ENCODE data around the gene ZNF292. TPM values are rescaled to one million over a fixed set of nuclear protein-coding genes. Genes with fewer than 3 reads are reported as not detected.
A peak's percentile ranks its signal among the peaks of the same experiment; 100 is the strongest.
"Not testable (repeated sequence)": the region's sequence is repeated elsewhere in the genome, so short reads cannot be mapped to it uniquely, and the experiment has no call there.

The ZNF292 gene
- total RNA-seq, 1 donor from 2014 or later, result 12.9 TPM

DNA sequence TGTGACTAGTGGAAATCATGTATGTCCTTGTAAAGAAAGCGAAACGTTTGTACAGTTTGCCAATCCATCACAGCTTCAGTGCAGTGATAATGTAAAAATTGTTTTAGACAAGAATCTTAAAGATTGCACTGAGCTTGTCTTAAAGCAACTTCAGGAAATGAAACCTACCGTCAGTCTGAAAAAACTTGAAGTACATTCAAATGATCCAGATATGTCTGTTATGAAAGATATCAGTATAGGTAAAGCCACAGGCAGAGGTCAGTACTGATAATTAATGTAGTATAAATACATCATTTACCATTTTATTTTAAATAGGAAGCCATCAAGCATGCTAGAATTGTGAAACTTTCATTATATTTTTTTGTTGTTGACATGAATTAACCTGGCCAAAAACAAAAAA lies 106.2 kb downstream of the ZNF292 start:
- ATAC-seq, result no peak

DNA sequence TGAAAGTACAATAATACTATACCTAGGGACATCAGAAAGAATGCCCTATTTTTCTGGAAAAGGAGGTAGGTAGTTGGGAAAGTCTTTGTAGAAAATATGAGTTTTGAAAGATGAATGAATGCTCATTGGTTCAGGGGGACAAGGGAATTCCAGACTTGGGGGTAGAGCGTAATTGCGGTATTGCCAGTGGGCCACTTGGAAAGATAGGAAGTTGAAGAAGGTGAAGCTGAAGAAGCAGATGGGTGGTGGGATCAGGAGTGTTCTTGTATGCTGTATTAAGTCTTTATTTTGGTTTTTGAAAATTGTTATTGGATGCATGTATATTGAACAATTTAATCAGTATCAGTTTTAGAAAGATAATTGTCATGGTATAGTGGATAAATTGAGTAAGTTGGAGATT lies 109.1 kb downstream of the ZNF292 start:
- no peak for ATAC-seq
- DNase-seq (ENCODE audit: low spot score), result no peak

More for the DNA sequence above, 106.2 kb downstream of the ZNF292 start:
- DNase-seq (ENCODE audit: low spot score), result no peak

- DNase-seq (ENCODE audit: low spot score), result no peak
Measured at GRCh38 chr6:87274660-87275274, 119.4 kb downstream of the ZNF292 start.

DNA sequence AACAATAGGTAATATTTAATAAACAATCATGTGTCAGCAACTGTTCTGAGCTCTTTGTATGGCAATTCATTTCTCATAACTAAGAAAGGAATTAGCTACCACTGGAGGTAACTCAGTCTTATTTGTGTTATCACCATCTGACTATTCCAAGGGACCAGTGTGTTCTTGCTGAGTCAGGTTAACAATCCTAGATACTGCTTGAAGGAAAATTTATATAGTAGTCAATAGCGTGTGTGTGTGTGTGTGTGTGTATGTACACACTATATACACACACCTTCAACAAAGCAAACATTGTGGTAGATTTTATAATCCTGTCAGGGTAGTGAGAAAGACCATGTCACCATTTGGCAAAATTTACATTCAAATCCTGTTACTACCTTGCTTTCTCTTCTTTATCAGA lies 121.3 kb downstream of the ZNF292 start:
- ATAC-seq (no peak), DNase-seq (ENCODE audit: low spot score) (no peak)

More at GRCh38 chr6:87274660-87275274, 119.4 kb downstream of the ZNF292 start:
- no peak for ATAC-seq

GRCh38 chr6:87277123-87277522 lies 121.8 kb downstream of the ZNF292 start:
- ATAC-seq, result peak; percentile 42
- DNase-seq (ENCODE audit: low spot score), result no peak

DNA sequence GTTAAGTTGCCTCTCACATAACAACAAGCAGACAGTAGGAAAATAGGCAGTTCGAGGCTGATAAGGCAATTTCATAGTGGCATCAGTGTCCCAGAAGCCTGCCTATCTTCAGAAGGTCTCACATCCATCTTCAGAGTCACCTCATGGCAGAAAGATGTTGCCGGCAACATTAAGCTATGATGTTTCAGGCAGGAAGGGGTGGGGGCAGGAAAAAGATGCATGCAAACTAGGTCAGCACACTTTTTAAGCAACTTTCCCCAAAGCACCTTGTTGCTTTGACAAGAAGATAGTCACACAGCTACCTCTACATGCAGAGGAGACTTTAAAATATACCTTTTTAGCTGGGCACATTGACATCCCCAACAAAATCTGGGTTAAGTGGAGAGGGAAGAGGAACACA lies 123.8 kb downstream of the ZNF292 start:
- DNase-seq (ENCODE audit: low spot score) (no peak), ATAC-seq (no peak)

DNA sequence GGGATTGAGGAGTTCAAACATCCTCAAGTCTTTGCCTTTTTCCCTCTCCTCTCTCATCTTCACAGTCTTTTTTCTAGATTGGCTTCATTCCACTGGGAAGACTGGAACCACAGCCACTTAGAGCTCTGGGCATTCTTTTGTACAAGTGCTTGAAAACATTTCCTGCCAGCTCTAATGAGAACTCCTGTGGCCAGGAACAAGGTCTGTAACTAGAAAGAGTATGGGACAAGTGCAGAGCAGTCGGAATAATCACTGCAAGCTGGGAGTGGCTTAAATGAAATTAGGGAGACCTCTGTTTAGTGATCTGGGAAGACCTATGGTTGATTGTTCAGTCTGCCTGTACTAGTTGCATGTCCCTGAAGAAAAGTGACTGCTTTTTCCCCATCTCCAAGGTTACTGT lies 126.1 kb downstream of the ZNF292 start:
- DNase-seq (ENCODE audit: low spot score) (no peak), ATAC-seq (no peak)

DNA sequence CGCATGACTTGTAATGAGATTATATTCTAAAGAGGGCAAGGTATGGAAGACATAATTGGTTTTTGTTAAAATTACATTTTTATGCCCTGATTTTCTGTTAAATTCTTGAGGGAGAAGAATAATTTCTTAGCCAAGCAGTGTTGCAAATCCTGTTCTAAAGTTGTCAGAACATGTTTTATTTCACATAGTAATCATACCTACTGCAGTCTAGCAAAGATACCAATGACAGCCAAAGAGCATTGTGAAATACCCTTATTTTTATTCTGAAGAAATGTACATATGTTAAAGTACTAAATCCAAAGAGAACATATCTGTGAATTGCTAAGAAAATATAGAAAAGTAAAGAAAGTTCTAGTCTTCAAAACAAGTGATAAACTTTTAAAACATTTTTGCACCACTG lies 127.4 kb downstream of the ZNF292 start:
- no peak for ATAC-seq

GRCh38 chr6:87283461-87283860 lies 128.1 kb downstream of the ZNF292 start:
- no peak for DNase-seq (ENCODE audit: low spot score)

More for the DNA sequence above, 127.4 kb downstream of the ZNF292 start:
- no peak for DNase-seq (ENCODE audit: low spot score)

GRCh38 chr6:87287251-87287650 lies 131.9 kb downstream of the ZNF292 start:
- no peak for ATAC-seq
- no peak for DNase-seq (ENCODE audit: low spot score)

More at GRCh38 chr6:87283461-87283860, 128.1 kb downstream of the ZNF292 start:
- no peak for ATAC-seq

DNA sequence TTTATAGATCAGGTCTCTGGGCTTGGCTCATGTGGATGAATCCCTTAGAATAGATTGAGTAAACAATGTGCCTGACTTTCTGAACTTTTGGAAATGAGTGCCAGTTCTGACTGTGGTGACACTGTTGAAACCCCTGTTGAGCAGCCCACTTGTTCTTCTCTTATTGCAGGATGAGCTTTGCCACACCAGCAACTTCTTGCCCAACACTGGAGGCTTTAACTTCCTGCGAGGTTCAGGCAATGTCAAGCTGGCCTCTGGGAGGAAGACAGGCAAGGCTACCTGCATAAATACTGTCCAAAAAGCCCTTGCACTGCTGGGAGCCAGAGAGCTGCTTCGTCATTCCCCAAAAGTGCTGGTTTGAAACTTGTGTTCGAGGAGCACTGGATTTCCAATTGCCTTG lies 134.2 kb downstream of the ZNF292 start:
- no peak for ATAC-seq

DNA sequence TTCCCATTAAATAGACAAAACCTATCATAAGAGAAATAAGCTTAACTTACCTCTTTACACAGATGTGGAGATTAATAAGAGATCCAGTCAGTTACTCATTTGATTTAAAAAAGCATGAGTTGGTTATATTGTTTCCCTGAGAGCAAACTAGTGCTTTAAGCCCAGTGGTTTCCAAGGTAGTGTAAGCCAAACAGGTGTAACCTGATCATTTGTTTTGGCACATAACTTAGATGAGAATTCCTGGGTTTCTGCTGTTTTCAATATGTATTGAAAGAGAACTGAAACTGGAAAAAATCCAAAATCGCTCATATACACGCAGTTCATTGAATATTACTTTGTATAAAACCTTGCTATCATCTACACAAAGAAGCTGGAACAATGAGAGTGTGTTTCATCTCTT lies 136.5 kb downstream of the ZNF292 start:
- ATAC-seq, result no peak
- no peak for DNase-seq (ENCODE audit: low spot score)

More for the DNA sequence above, 134.2 kb downstream of the ZNF292 start:
- DNase-seq (ENCODE audit: low spot score), result no peak

DNA sequence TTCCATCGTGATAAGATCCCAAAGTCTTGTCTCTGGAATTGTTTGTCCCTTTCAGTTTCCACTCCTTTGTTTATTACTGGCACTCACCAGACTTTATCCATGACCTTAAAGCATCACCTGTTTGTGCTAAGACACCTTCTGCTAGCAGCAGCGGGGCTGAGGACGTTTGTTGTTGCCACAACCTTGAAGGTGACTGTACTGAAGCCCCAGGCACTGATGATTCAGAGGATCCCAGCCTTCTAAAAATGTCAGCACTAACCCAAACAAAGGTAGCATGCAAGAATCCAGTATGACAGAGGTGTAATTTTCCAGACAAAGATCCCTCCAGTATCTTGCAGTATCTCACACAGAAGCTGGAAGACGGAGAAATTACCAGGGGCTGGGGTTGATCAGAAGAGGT lies 138.2 kb downstream of the ZNF292 start:
- DNase-seq (ENCODE audit: low spot score), result no peak
- no peak for ATAC-seq

DNA sequence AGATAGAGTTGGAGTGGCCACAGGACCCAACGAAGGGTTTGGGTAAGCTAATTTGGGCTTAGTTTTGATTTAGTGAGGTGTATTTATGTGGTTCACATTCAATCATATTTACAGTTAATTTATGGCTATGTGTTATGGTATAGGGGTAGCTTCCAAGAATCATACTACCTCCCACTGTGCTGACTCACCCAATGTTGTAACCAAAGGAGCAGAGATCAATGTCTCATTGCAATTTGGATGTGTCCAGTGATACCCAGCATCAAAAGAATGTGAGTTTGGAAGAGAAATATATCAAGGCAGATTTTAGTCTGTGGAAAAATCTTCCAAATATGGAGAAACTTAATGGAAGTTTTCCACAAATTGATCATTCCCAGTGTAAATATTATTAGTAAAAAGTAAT lies 141.8 kb downstream of the ZNF292 start:
- ATAC-seq, result no peak

DNA sequence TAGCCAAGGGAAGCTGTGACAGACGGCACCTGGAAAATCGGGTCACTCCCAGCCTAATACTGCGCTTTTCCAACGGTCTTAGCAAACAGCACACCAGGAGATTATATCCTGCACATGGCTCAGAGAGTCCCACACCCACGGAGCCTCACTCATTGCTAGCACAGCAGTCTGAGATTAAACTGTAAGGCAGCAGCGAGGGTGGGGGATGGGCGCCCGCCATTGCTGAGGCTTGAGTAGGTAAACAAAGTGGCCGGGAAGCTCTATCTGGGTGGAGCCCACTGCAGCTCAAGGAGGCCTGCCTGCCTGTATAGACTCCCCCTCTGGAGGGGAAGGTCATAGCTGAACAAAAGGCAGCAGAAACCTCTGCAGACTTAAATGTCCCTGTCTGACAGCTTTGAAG lies 145.9 kb downstream of the ZNF292 start:
- not testable (repeated sequence) for ATAC-seq; DNase-seq (ENCODE audit: low spot score)

More for the DNA sequence above, 141.8 kb downstream of the ZNF292 start:
- no peak for DNase-seq (ENCODE audit: low spot score)

- ATAC-seq (no peak), DNase-seq (ENCODE audit: low spot score) (no peak)
Measured at GRCh38 chr6:87308970-87309369, 153.6 kb downstream of the ZNF292 start.

DNA sequence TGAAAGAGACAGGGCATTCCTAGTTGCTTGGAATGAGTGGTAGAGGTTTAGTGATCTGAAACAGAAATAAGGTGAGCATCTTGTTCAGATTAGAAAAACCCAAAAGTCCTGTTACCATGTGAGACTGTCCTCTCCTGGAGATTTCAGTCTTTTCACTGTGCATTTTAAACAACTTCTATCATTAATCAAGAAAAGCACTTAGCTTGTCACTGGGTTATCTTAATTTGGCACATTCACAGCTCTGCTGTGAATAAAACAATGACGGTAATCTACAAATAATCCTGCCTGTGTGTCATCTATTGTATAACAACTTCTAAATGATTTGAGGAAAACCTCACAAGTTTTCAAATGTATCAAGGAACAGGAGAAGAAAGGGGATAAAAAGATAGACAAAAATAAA lies 157.5 kb downstream of the ZNF292 start:
- DNase-seq (ENCODE audit: low spot score) (no peak), ATAC-seq (no peak)

Other genes starting within 250 kb of the ZNF292 start
- not detected for gene HTR1E, start 218.0 kb upstream of the ZNF292 start, total RNA-seq
- 0.25 TPM for gene CGA, start 60.5 kb upstream of the ZNF292 start, total RNA-seq
- gene SMIM8, start 167.0 kb downstream of the ZNF292 start, total RNA-seq, result 5.0 TPM
- gene GJB7, start 173.7 kb downstream of the ZNF292 start, total RNA-seq, result not detected
- 1.2 TPM for gene C6orf163, start 189.2 kb downstream of the ZNF292 start, total RNA-seq

Data from left lobe of liver (tissue), 2 donors.